NCI-H1092 (cell line): ENCODE data around the gene C3orf70.

Experiments used
- DNase-seq: peaks from one replicate; lab custom pipeline; 2025; lab: John Stamatoyannopoulos, UW

Gene C3orf70

GRCh38 chr3:185051801-185052200 lies 101.1 kb downstream of the C3orf70 start:
- DNase-seq: no peak

- DNase-seq: no peak
Observed at GRCh38 chr3:185049710-185050109, 103.2 kb downstream of the C3orf70 start.

GRCh38 chr3:185046603-185047002 lies 106.3 kb downstream of the C3orf70 start:
- no peak for DNase-seq

GRCh38 chr3:185046164-185046515 lies 106.7 kb downstream of the C3orf70 start:
- DNase-seq: no peak

- no peak for DNase-seq
Observed at GRCh38 chr3:185042312-185043050, 110.4 kb downstream of the C3orf70 start.

GRCh38 chr3:185041540-185041939 lies 111.3 kb downstream of the C3orf70 start:
- no peak for DNase-seq

GRCh38 chr3:185040425-185040824 lies 112.4 kb downstream of the C3orf70 start:
- DNase-seq: no peak

- no peak for DNase-seq
Observed at GRCh38 chr3:185037801-185038200, 115.1 kb downstream of the C3orf70 start.

- DNase-seq: no peak
Observed at GRCh38 chr3:185030951-185031350, 121.9 kb downstream of the C3orf70 start.

GRCh38 chr3:185030399-185030798 lies 122.5 kb downstream of the C3orf70 start:
- DNase-seq: no peak

GRCh38 chr3:185029086-185029485 lies 123.8 kb downstream of the C3orf70 start:
- no peak for DNase-seq

- DNase-seq: no peak
Observed at GRCh38 chr3:185028121-185028520, 124.7 kb downstream of the C3orf70 start.
